ENCODE data around the gene CYS1. TPM values are rescaled to one million over a fixed set of nuclear protein-coding genes. Genes with fewer than 3 reads are reported as not detected.
"Not testable (repeated sequence)": the region's sequence is repeated elsewhere in the genome, so short reads cannot be mapped to it uniquely, and the experiment has no call there.

CYS1 gene
- total RNA-seq, 2 experiments from 2014 or later: not detected

- not testable (repeated sequence) for H3K27me3 Mint-ChIP-seq, H3K27ac Mint-ChIP-seq, H3K4me3 Mint-ChIP-seq, DNase-seq, H3K9me3 Mint-ChIP-seq, H3K36me3 Mint-ChIP-seq, H3K4me1 Mint-ChIP-seq
These were observed 24.7 kb upstream of the CYS1 start for GRCh38 chr2:10104906-10105305.

GRCh38 chr2:10103179-10103578, 23.0 kb upstream of the CYS1 start:
- H3K27me3 Mint-ChIP-seq: peaks cover 8% of the 10 kb centered on the region
- DNase-seq: no peak
- no peak overlapping the region for H3K27ac Mint-ChIP-seq
- H3K4me1 Mint-ChIP-seq: no peaks in the 10 kb centered on the region
- peaks cover 7% of the 10 kb centered on the region for H3K9me3 Mint-ChIP-seq
- H3K36me3 Mint-ChIP-seq: peaks cover 3% of the 10 kb centered on the region
- no peak overlapping the region for H3K4me3 Mint-ChIP-seq

DNA sequence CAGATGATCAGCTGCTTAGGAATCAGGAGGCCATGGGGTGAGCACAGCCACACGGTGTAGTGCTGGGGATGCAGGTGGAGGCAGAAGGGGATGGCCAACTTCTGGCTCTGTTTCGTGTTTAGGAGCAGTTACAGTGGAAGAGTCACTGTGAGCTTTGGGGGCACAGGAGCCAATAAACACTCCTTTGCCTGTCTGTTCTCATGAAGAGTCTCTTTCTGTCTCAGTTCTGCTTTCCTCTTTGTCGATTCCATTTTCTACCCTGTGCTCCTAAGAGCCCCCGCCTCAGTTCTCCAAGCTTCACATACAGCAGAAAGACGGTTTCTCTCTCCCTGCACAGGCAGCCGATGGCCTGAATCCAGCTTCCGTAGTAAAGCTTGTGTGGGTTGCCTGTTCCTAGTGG, 21.3 kb upstream of the CYS1 start:
- no peak overlapping the region for H3K27ac Mint-ChIP-seq
- H3K9me3 Mint-ChIP-seq: no peaks in the 10 kb centered on the region
- H3K36me3 Mint-ChIP-seq: no peaks in the 10 kb centered on the region

GRCh38 chr2:10097352-10098148, 17.3 kb upstream of the CYS1 start:
- no peak overlapping the region for H3K4me3 Mint-ChIP-seq
- DNase-seq: peak; percentile 36
- H3K36me3 Mint-ChIP-seq: no peaks in the 10 kb centered on the region
- peaks cover 60% of the 10 kb centered on the region for H3K27me3 Mint-ChIP-seq
- H3K9me3 Mint-ChIP-seq: no peaks in the 10 kb centered on the region
- no peak overlapping the region for H3K27ac Mint-ChIP-seq
- H3K4me1 Mint-ChIP-seq: peaks cover 2% of the 10 kb centered on the region

More for the DNA sequence above, 21.3 kb upstream of the CYS1 start:
- H3K4me3 Mint-ChIP-seq: no peak overlapping the region
- H3K4me1 Mint-ChIP-seq: no peaks in the 10 kb centered on the region
- peaks cover 22% of the 10 kb centered on the region for H3K27me3 Mint-ChIP-seq
- no peak for DNase-seq

DNA sequence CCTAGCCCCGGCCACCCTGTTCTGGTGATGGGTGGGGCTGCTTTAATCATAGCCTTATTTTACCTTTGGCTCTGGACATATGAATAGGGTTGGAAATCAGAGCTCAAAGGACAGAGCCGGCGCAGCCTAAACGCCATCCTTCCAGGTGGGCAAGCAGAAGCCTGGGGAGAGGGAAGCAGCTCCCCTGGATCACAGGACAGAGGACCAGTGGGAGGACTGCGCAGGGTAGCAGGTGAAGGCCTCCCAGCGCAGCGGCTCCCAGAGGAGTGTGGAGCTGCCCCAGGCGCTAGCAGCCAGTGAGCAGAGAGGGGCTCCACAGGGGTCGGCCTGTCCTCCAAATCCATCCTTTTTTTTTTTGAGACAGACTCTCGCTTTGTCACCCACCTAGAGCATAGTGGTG, 16.4 kb upstream of the CYS1 start:
- peaks cover 69% of the 10 kb centered on the region for H3K27me3 Mint-ChIP-seq
- no peak overlapping the region for H3K4me3 Mint-ChIP-seq
- no peak overlapping the region for H3K27ac Mint-ChIP-seq
- H3K9me3 Mint-ChIP-seq: peaks cover 4% of the 10 kb centered on the region
- H3K36me3 Mint-ChIP-seq: no peaks in the 10 kb centered on the region
- H3K4me1 Mint-ChIP-seq: peaks cover 2% of the 10 kb centered on the region
- no peak for DNase-seq

DNA sequence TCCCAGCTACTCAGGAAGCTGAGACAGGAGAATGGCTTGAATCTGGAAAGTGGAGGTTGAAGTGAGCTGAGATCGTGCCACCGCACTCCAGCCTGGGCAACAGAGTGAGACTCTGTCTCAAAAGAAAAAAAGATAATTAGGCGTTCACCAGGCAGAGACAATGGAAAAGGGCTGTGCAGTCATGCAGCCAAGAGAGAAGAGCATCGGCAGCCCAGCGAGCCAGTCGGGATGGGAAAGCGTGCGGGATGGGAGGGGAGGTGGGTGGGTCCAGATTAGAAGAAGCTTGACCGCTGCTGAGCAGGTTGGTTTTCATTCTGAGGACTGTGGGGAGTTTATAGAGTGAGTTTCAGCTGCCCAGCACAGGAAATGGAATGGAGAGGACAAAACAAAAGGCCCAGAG, 15.0 kb upstream of the CYS1 start:
- Mint-ChIP-seq H3K27me3 (peaks cover 74% of the 10 kb centered on the region), H3K4me1 (peaks cover 2% of the 10 kb centered on the region), H3K36me3 (no peaks in the 10 kb centered on the region), H3K4me3 (no peak overlapping the region), H3K9me3 (peaks cover 4% of the 10 kb centered on the region), H3K27ac (no peak overlapping the region)
- DNase-seq: no peak

GRCh38 chr2:10094271-10094814, 14.1 kb upstream of the CYS1 start:
- peaks cover 4% of the 10 kb centered on the region for H3K9me3 Mint-ChIP-seq
- H3K27me3 Mint-ChIP-seq: peaks cover 83% of the 10 kb centered on the region
- no peaks in the 10 kb centered on the region for H3K36me3 Mint-ChIP-seq
- H3K4me1 Mint-ChIP-seq: peaks cover 2% of the 10 kb centered on the region
- no peak for DNase-seq
- no peak overlapping the region for H3K27ac Mint-ChIP-seq
- no peak overlapping the region for H3K4me3 Mint-ChIP-seq

DNA sequence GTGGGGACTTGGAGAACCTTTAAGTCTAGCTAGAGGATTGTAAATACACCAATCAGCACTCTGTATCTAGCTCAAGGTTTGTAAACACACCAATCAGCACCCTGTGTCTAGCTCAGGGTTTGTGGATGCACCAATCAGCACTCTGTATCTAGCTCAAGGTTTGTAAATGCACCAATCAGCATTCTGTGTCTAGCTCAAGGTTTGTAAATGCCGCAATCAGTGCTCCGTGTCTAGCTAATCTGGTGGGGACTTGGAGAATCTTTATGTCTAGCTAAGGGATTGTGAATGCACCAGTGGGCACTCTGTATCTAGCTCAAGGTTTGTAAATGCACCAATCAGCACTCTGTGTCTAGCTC, 11.7 kb upstream of the CYS1 start:
- not testable (repeated sequence) for H3K27ac Mint-ChIP-seq, H3K4me1 Mint-ChIP-seq, DNase-seq, H3K4me3 Mint-ChIP-seq, H3K36me3 Mint-ChIP-seq, H3K9me3 Mint-ChIP-seq
- peaks cover 80% of the 10 kb centered on the region for H3K27me3 Mint-ChIP-seq

GRCh38 chr2:10091182-10091888, 11.1 kb upstream of the CYS1 start:
- DNase-seq: peak; percentile 35

GRCh38 chr2:10089565-10090190, 9.5 kb upstream of the CYS1 start:
- DNase-seq: no peak
- peaks cover 2% of the 10 kb centered on the region for H3K4me1 Mint-ChIP-seq
- H3K36me3 Mint-ChIP-seq: no peaks in the 10 kb centered on the region
- H3K27me3 Mint-ChIP-seq: peaks cover 80% of the 10 kb centered on the region
- no peak overlapping the region for H3K4me3 Mint-ChIP-seq
- H3K27ac Mint-ChIP-seq: no peak overlapping the region
- H3K9me3 Mint-ChIP-seq: peaks cover 4% of the 10 kb centered on the region

More at GRCh38 chr2:10091182-10091888, 11.1 kb upstream of the CYS1 start:
- Mint-ChIP-seq H3K9me3 (peaks cover 4% of the 10 kb centered on the region), H3K27ac (no peak overlapping the region), H3K27me3 (peaks cover 81% of the 10 kb centered on the region), H3K36me3 (no peaks in the 10 kb centered on the region), H3K4me1 (peaks cover 2% of the 10 kb centered on the region), H3K4me3 (peak overlapping the region; percentile 56)

DNA sequence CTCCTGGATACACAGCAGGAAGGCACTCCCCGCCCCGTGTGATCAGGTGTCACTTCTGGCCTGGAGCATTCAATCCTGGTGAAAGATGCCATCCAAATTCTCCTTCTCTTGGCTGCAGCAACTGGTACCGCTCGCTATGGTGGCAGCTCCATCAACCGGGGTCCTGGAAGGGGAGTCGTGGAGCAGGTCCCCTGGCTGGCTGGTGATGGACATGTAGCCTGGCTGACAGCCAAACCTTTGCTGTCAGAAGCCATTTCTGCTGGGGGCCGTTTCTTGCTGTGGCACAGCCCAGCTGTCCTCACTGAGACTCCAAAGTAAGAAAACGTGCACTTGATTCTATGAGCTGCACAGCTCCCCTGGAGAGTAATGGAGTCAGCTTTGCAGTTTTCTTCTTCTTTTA, 7.1 kb upstream of the CYS1 start:
- H3K27me3 Mint-ChIP-seq: peaks cover 81% of the 10 kb centered on the region
- no peak overlapping the region for H3K4me3 Mint-ChIP-seq
- H3K9me3 Mint-ChIP-seq: peaks cover 4% of the 10 kb centered on the region
- peaks cover 6% of the 10 kb centered on the region for H3K4me1 Mint-ChIP-seq
- no peaks in the 10 kb centered on the region for H3K36me3 Mint-ChIP-seq
- no peak overlapping the region for H3K27ac Mint-ChIP-seq
- no peak for DNase-seq

GRCh38 chr2:10086950-10087349, 6.7 kb upstream of the CYS1 start:
- no peak for DNase-seq
- peaks cover 6% of the 10 kb centered on the region for H3K4me1 Mint-ChIP-seq

DNA sequence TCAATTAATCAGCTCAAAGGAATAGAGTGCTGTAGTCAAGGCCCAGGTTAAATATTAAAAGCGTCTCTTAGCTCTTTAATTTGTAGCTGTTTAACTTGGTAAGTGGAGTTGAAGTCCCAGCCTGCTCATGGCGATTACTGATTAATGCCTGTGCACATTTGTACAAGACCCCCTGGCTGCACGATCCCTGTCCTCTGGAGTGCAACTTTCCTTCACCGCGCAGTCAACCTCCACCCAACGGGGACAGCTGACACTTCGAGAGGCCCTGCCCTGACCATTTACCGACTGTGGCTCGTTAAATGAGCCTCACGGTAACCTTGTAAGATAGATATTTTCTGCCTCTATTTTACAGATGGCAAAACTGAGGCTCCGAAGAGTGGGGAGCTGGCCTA, 5.5 kb upstream of the CYS1 start:
- DNase-seq: no peak
- no peak overlapping the region for H3K4me3 Mint-ChIP-seq
- H3K9me3 Mint-ChIP-seq: no peaks in the 10 kb centered on the region
- no peaks in the 10 kb centered on the region for H3K36me3 Mint-ChIP-seq
- H3K27ac Mint-ChIP-seq: no peak overlapping the region
- peaks cover 12% of the 10 kb centered on the region for H3K4me1 Mint-ChIP-seq
- peaks cover 83% of the 10 kb centered on the region for H3K27me3 Mint-ChIP-seq

More at GRCh38 chr2:10086950-10087349, 6.7 kb upstream of the CYS1 start:
- Mint-ChIP-seq H3K36me3 (no peaks in the 10 kb centered on the region), H3K27ac (no peak overlapping the region), H3K27me3 (peaks cover 81% of the 10 kb centered on the region), H3K4me3 (no peak overlapping the region), H3K9me3 (peaks cover under 1% of the 10 kb centered on the region)

GRCh38 chr2:10085043-10085667, 4.9 kb upstream of the CYS1 start:
- H3K4me1 Mint-ChIP-seq: peaks cover 12% of the 10 kb centered on the region
- H3K27me3 Mint-ChIP-seq: peaks cover 78% of the 10 kb centered on the region

More at GRCh38 chr2:10085043-10085667, 4.9 kb upstream of the CYS1 start:
- no peak overlapping the region for H3K27ac Mint-ChIP-seq
- H3K4me3 Mint-ChIP-seq: no peak overlapping the region
- H3K9me3 Mint-ChIP-seq: no peaks in the 10 kb centered on the region
- no peak for DNase-seq
- H3K36me3 Mint-ChIP-seq: no peaks in the 10 kb centered on the region
